ENCODE results near the gene F2RL2. TPM values are rescaled to one million over a fixed set of nuclear protein-coding genes. Genes with fewer than 3 reads are reported as not detected.

Gene F2RL2
- total RNA-seq, 1 donor from 2014 or later = 26.0 TPM

GRCh38 chr5:76637490-76637889 is 14.3 kb upstream of the F2RL2 start:
- no peaks in the 10 kb centered on the region for H3K79me2 ChIP-seq (ENCODE audit: insufficient read depth, low read length)
- H3K9me3 ChIP-seq (ENCODE audit: insufficient read depth, low read depth, low read length) = no peaks in the 10 kb centered on the region
- H3K4me1 Mint-ChIP-seq (ENCODE audit: low read depth, unreplicated experiment) = peaks cover 22% of the 10 kb centered on the region
- H2AFZ ChIP-seq (ENCODE audit: low read depth, low read length) = no peak overlapping the region
- no peaks in the 10 kb centered on the region for H3K27me3 ChIP-seq (ENCODE audit: insufficient read depth, low read length)
- DNase-seq (ENCODE audit: low read depth) (no peak), FAIRE-seq (no peak)
- H3K9ac ChIP-seq (ENCODE audit: low read length) = no peak overlapping the region
- H3K36me3 Mint-ChIP-seq (ENCODE audit: low read depth, unreplicated experiment) = no peaks in the 10 kb centered on the region
- H4K20me1 ChIP-seq (ENCODE audit: insufficient read depth, low read length) = no peaks in the 10 kb centered on the region
- H3K27ac ChIP-seq (ENCODE audit: low read depth, low read length) = no peak overlapping the region
- H3K4me1 ChIP-seq (ENCODE audit: insufficient read depth, low read length) = peaks cover 10% of the 10 kb centered on the region
- H3K4me2 ChIP-seq (ENCODE audit: low read length) = no peak overlapping the region
- H3K27ac Mint-ChIP-seq (ENCODE audit: unreplicated experiment) = no peak overlapping the region
- H3K9me3 Mint-ChIP-seq (ENCODE audit: unreplicated experiment) = no peaks in the 10 kb centered on the region
- no peak overlapping the region for H3K4me3 Mint-ChIP-seq (ENCODE audit: unreplicated experiment)
- H3K36me3 ChIP-seq (ENCODE audit: insufficient read depth, low read length) = no peaks in the 10 kb centered on the region
- TF ChIP-seq CTCF (IDR thresholded peaks at IDR 0.05; ENCODE audit: insufficient read depth, low read depth, low read length) (no peak), EZH2 (IDR thresholded peaks at IDR 0.05; ENCODE audit: insufficient read depth, low read length) (no peak)
- no peak overlapping the region for H3K4me3 ChIP-seq (ENCODE audit: insufficient read depth, low read depth, low read length)
- H3K27me3 Mint-ChIP-seq (ENCODE audit: low read depth, unreplicated experiment) = no peaks in the 10 kb centered on the region

GRCh38 chr5:76634661-76635060 is 11.5 kb upstream of the F2RL2 start:
- peaks cover 11% of the 10 kb centered on the region for H3K4me1 Mint-ChIP-seq (ENCODE audit: low read depth, unreplicated experiment)
- no peaks in the 10 kb centered on the region for H3K27me3 ChIP-seq (ENCODE audit: insufficient read depth, low read length)
- no peaks in the 10 kb centered on the region for H3K36me3 ChIP-seq (ENCODE audit: insufficient read depth, low read length)
- no peak for DNase-seq (ENCODE audit: low read depth)
- TF ChIP-seq CTCF (IDR thresholded peaks at IDR 0.05; ENCODE audit: insufficient read depth, low read depth, low read length) = no peak
- no peak for TF ChIP-seq EZH2 (IDR thresholded peaks at IDR 0.05; ENCODE audit: insufficient read depth, low read length)
- FAIRE-seq = no peak
- H3K9ac ChIP-seq (ENCODE audit: low read length) = no peak overlapping the region
- H3K9me3 Mint-ChIP-seq (ENCODE audit: unreplicated experiment) = no peaks in the 10 kb centered on the region
- H4K20me1 ChIP-seq (ENCODE audit: insufficient read depth, low read length) = no peaks in the 10 kb centered on the region
- H3K4me3 Mint-ChIP-seq (ENCODE audit: unreplicated experiment) = no peak overlapping the region
- H3K36me3 Mint-ChIP-seq (ENCODE audit: low read depth, unreplicated experiment) = no peaks in the 10 kb centered on the region
- H3K9me3 ChIP-seq (ENCODE audit: insufficient read depth, low read depth, low read length) = no peaks in the 10 kb centered on the region
- H3K27ac Mint-ChIP-seq (ENCODE audit: unreplicated experiment) = no peak overlapping the region
- no peak overlapping the region for H3K4me2 ChIP-seq (ENCODE audit: low read length)
- no peaks in the 10 kb centered on the region for H3K27me3 Mint-ChIP-seq (ENCODE audit: low read depth, unreplicated experiment)
- H3K4me3 ChIP-seq (ENCODE audit: insufficient read depth, low read depth, low read length) = no peak overlapping the region
- no peak overlapping the region for H2AFZ ChIP-seq (ENCODE audit: low read depth, low read length)
- peaks cover 4% of the 10 kb centered on the region for H3K4me1 ChIP-seq (ENCODE audit: insufficient read depth, low read length)
- no peaks in the 10 kb centered on the region for H3K79me2 ChIP-seq (ENCODE audit: insufficient read depth, low read length)
- H3K27ac ChIP-seq (ENCODE audit: low read depth, low read length) = no peak overlapping the region

- H3K9me3 ChIP-seq (ENCODE audit: insufficient read depth, low read depth, low read length) = no peaks in the 10 kb centered on the region
- no peak overlapping the region for H3K27ac Mint-ChIP-seq (ENCODE audit: unreplicated experiment)
- DNase-seq (ENCODE audit: low read depth) = no peak
- H3K36me3 ChIP-seq (ENCODE audit: insufficient read depth, low read length) = no peaks in the 10 kb centered on the region
- H3K4me2 ChIP-seq (ENCODE audit: low read length) = no peak overlapping the region
- no peaks in the 10 kb centered on the region for H3K4me1 ChIP-seq (ENCODE audit: insufficient read depth, low read length)
- TF ChIP-seq EZH2 (IDR thresholded peaks at IDR 0.05; ENCODE audit: insufficient read depth, low read length) (no peak), CTCF (IDR thresholded peaks at IDR 0.05; ENCODE audit: insufficient read depth, low read depth, low read length) (no peak)
- H3K27ac ChIP-seq (ENCODE audit: low read depth, low read length) = no peak overlapping the region
- H3K27me3 ChIP-seq (ENCODE audit: insufficient read depth, low read length) = no peaks in the 10 kb centered on the region
- no peaks in the 10 kb centered on the region for H4K20me1 ChIP-seq (ENCODE audit: insufficient read depth, low read length)
- FAIRE-seq = no peak
- no peak overlapping the region for H3K4me3 Mint-ChIP-seq (ENCODE audit: unreplicated experiment)
- H3K36me3 Mint-ChIP-seq (ENCODE audit: low read depth, unreplicated experiment) = no peaks in the 10 kb centered on the region
- H3K4me3 ChIP-seq (ENCODE audit: insufficient read depth, low read depth, low read length) = no peak overlapping the region
- no peak overlapping the region for H2AFZ ChIP-seq (ENCODE audit: low read depth, low read length)
- peaks cover 5% of the 10 kb centered on the region for H3K79me2 ChIP-seq (ENCODE audit: insufficient read depth, low read length)
- H3K27me3 Mint-ChIP-seq (ENCODE audit: low read depth, unreplicated experiment) = no peaks in the 10 kb centered on the region
- peaks cover 11% of the 10 kb centered on the region for H3K4me1 Mint-ChIP-seq (ENCODE audit: low read depth, unreplicated experiment)
- no peaks in the 10 kb centered on the region for H3K9me3 Mint-ChIP-seq (ENCODE audit: unreplicated experiment)
- no peak overlapping the region for H3K9ac ChIP-seq (ENCODE audit: low read length)
These were observed 3.5 kb upstream of the F2RL2 start for GRCh38 chr5:76626738-76627137.
